ENCODE data around the gene TMEM183A.

Gene TMEM183A

GRCh38 chr1:203073469-203073868, 66.3 kb downstream of the TMEM183A start:
- DNase-seq = no peak
